G401 (cell line): Measurements from ENCODE around the gene TRIM26. TPM values are rescaled to one million over a fixed set of nuclear protein-coding genes. Genes with fewer than 3 reads are reported as not detected.

Experiments
- DNase-seq: peaks from one replicate; pipeline ENCODE4 v3.0.0-alpha.2; 2015; ENCODE audit warnings: low spot score
- in situ Hi-C: cut with HindIII; loops from 2 replicates; pipeline ENCODE4 v1.10.0; 2016; ENCODE audit warnings: low sequenced_read_pairs, mixed read lengths
- total RNA-seq: library from RNA; depleted of rRNA; stranded (reverse); fragments of >200 nt; shearing (Covaris generic); gene quantifications from 2 replicates; pipeline ENCODE4 v1.2.3, GENCODE V29; 2014

The TRIM26 gene
- total RNA-seq, 1 experiment from 2014 or later, result 61.2 TPM

GRCh38 chr6:30158475-30159040 lies 54.6 kb downstream of the TRIM26 start:
- in situ Hi-C loops, result no loop called here
- no peak for DNase-seq

- in situ Hi-C loops, result no loop called here
- DNase-seq, result no peak
These were observed 55.2 kb downstream of the TRIM26 start for GRCh38 chr6:30157999-30158398.

GRCh38 chr6:30157581-30157980 lies 55.6 kb downstream of the TRIM26 start:
- in situ Hi-C loops, result no loop called here

GRCh38 chr6:30156774-30157173 lies 56.4 kb downstream of the TRIM26 start:
- in situ Hi-C loops, result no loop called here
- no peak for DNase-seq

More at GRCh38 chr6:30157581-30157980, 55.6 kb downstream of the TRIM26 start:
- DNase-seq, result no peak

- in situ Hi-C loops, result no loop called here
- no peak for DNase-seq
These were observed 57.0 kb downstream of the TRIM26 start for GRCh38 chr6:30156262-30156599.

- DNase-seq, result no peak
- in situ Hi-C loops, result no loop called here
These were observed 57.5 kb downstream of the TRIM26 start for GRCh38 chr6:30155520-30156261.

- no peak for DNase-seq
- in situ Hi-C loops, result no loop called here
These were observed 58.3 kb downstream of the TRIM26 start for GRCh38 chr6:30154709-30155519.

- in situ Hi-C loops, result no loop called here
- no peak for DNase-seq
These were observed 59.1 kb downstream of the TRIM26 start for GRCh38 chr6:30154061-30154460.

- no peak for DNase-seq
- in situ Hi-C loops, result no loop called here
These were observed 60.1 kb downstream of the TRIM26 start for GRCh38 chr6:30152910-30153610.

- in situ Hi-C loops, result no loop called here
- DNase-seq, result no peak
These were observed 61.1 kb downstream of the TRIM26 start for GRCh38 chr6:30152016-30152673.

- DNase-seq, result no peak
- in situ Hi-C loops, result no loop called here
These were observed 61.6 kb downstream of the TRIM26 start for GRCh38 chr6:30151580-30151979.

GRCh38 chr6:30150671-30151395 lies 62.4 kb downstream of the TRIM26 start:
- in situ Hi-C loops, result no loop called here
- no peak for DNase-seq

- in situ Hi-C loops, result no loop called here
- no peak for DNase-seq
These were observed 63.2 kb downstream of the TRIM26 start for GRCh38 chr6:30149858-30150550.

GRCh38 chr6:30149234-30149633 lies 64.0 kb downstream of the TRIM26 start:
- in situ Hi-C loops, result no loop called here
- no peak for DNase-seq

GRCh38 chr6:30147096-30147495 lies 66.1 kb downstream of the TRIM26 start:
- in situ Hi-C loops, result no loop called here

GRCh38 chr6:30145818-30146217 lies 67.4 kb downstream of the TRIM26 start:
- in situ Hi-C loops, result no loop called here
- no peak for DNase-seq

More at GRCh38 chr6:30147096-30147495, 66.1 kb downstream of the TRIM26 start:
- DNase-seq, result no peak

GRCh38 chr6:30144811-30145210 lies 68.4 kb downstream of the TRIM26 start:
- in situ Hi-C loops, result no loop called here

GRCh38 chr6:30143780-30144179 lies 69.4 kb downstream of the TRIM26 start:
- DNase-seq, result no peak
- in situ Hi-C loops, result no loop called here

More at GRCh38 chr6:30144811-30145210, 68.4 kb downstream of the TRIM26 start:
- DNase-seq, result no peak
